GM23338 (cell line): ENCODE results near the gene POMT2.
"Not testable (repeated sequence)": the region's sequence is repeated elsewhere in the genome, so short reads cannot be mapped to it uniquely, and the experiment has no call there.

Experiments used
- CREB1 ChIP-seq: fragments of 250-450 bp; sonication (Bioruptor Pico); IDR thresholded peaks from 2 replicates; pipeline ENCODE4 v1.5.0; 2020; ENCODE audit warnings: low read depth, mild to moderate bottlenecking, moderate library complexity
- CTCF ChIP-seq, 2 experiments: fragments of 200-600 bp in 1 of 2; sonication (generic) in 1 of 2; conservative IDR thresholded peaks; 2 replicates each; pipeline versions ENCODE4 v1.5.1 to v1.6.1; 2016 to 2017; ENCODE audit warnings: antibody characterized with exemption in 2 of 2, low read depth in 2 of 2, mild to moderate bottlenecking in 2 of 2, moderate library complexity in 1 of 2
- EZH2 ChIP-seq: fragments of 200-600 bp; sonication (generic); IDR thresholded peaks from one replicate; pipeline ENCODE4 v1.8.0; 2017; ENCODE audit warnings: antibody characterized with exemption, mild to moderate bottlenecking, low read depth; ENCODE audit not compliant: unreplicated experiment
- EZH2phosphoT487 ChIP-seq: fragments of 200-600 bp; sonication (generic); IDR thresholded peaks from one replicate; pipeline ENCODE4 v1.8.1; 2018; ENCODE audit warnings: antibody characterized with exemption; ENCODE audit not compliant: unreplicated experiment
- JUNB ChIP-seq: IDR thresholded peaks from one replicate; pipeline ENCODE4 v1.6.1; 2016; ENCODE audit warnings: antibody characterized with exemption; ENCODE audit not compliant: unreplicated experiment
- NANOG ChIP-seq: IDR thresholded peaks from 2 replicates; pipeline ENCODE4 v1.6.1; 2016; ENCODE audit warnings: antibody characterized with exemption, borderline replicate concordance
- POLR2AphosphoS5 ChIP-seq: IDR thresholded peaks from 2 replicates; pipeline ENCODE4 v1.6.1; 2016; ENCODE audit warnings: antibody characterized with exemption, low read depth
- REST ChIP-seq: IDR thresholded peaks from one replicate; pipeline ENCODE4 v1.6.1; 2018; ENCODE audit warnings: antibody characterized with exemption; ENCODE audit not compliant: unreplicated experiment
- ZNF331 ChIP-seq: fragments of 250-450 bp; sonication (Bioruptor Pico); IDR thresholded peaks from 2 replicates; pipeline ENCODE4 v1.5.0; 2020; ENCODE audit warnings: low read depth, mild to moderate bottlenecking, moderate library complexity
- ZNF462 ChIP-seq: fragments of 250-450 bp; sonication (Bioruptor Pico); IDR thresholded peaks from 2 replicates; pipeline ENCODE4 v1.5.0; 2020; ENCODE audit warnings: mild to moderate bottlenecking, moderate library complexity

GRCh38 chr14:77337255-77337654 lies 16.6 kb upstream of the POMT2 start:
- TF ChIP-seq CTCF (conservative IDR thresholded peaks at IDR 0.05; ENCODE audit: low read depth in 2 of 2); POLR2AphosphoS5; JUNB; EZH2; EZH2phosphoT487; CREB1; REST; ZNF331 (CRISPR knock-in tag); NANOG; ZNF462 (CRISPR knock-in tag): not testable (repeated sequence)
